ENCODE results near the gene ATP2A1.

Gene ATP2A1

GRCh38 chr16:28930203-28930602 lies 51.9 kb downstream of the ATP2A1 start:
- Histone ChIP-seq H3K4me2 (ENCODE audit: low read length) (peak overlapping the region; percentile 84), H3K9me2 (ENCODE audit: low read depth, low read length) (no peaks in the 10 kb centered on the region), H3K27ac (ENCODE audit: low read depth, low read length, poor library complexity, severe bottlenecking) (peak overlapping the region; percentile 97), H3K9me3 (ENCODE audit: low read length) (no peaks in the 10 kb centered on the region), H3K36me3 (ENCODE audit: insufficient read depth, low read length) (peaks cover 10% of the 10 kb centered on the region; the same call in 1 of the 2 replicates), H3K27me3 (ENCODE audit: insufficient read depth, low read length) (no peaks in the 10 kb centered on the region), H2AFZ (ENCODE audit: low read length) (no peak overlapping the region), H3K79me2 (ENCODE audit: insufficient read depth, low read length) (peaks cover 5% of the 10 kb centered on the region; the same call in 1 of the 2 replicates), H4K20me1 (ENCODE audit: insufficient read depth, low read length) (no peaks in the 10 kb centered on the region), H3K4me3 (ENCODE audit: low read depth, low read length, poor library complexity, severe bottlenecking) (no peak overlapping the region), H3K9ac (ENCODE audit: low read length) (peak overlapping the region; percentile 45; the same call in 1 of the 2 replicates), H3F3A (ENCODE audit: insufficient read depth, low read length) (peaks cover 5% of the 10 kb centered on the region; the same call in 1 of the 2 replicates), H3K4me1 (ENCODE audit: insufficient read depth, low read length, severe bottlenecking) (peaks cover 39% of the 10 kb centered on the region)
- TF ChIP-seq EZH2 (IDR thresholded peaks at IDR 0.05; ENCODE audit: borderline replicate concordance, low read length) (no peak), CTCF (IDR thresholded peaks at IDR 0.05; ENCODE audit: low read length) (no peak)

- peaks cover 5% of the 10 kb centered on the region; the same call in 1 of the 2 replicates for H3K79me2 ChIP-seq (ENCODE audit: insufficient read depth, low read length)
- peaks cover 5% of the 10 kb centered on the region; the same call in 1 of the 2 replicates for H3F3A ChIP-seq (ENCODE audit: insufficient read depth, low read length)
- H3K27me3 ChIP-seq (ENCODE audit: insufficient read depth, low read length), result no peaks in the 10 kb centered on the region
- H3K4me1 ChIP-seq (ENCODE audit: insufficient read depth, low read length, severe bottlenecking), result peaks cover 38% of the 10 kb centered on the region
- peak overlapping the region; percentile 84 for H3K4me2 ChIP-seq (ENCODE audit: low read length)
- H3K9ac ChIP-seq (ENCODE audit: low read length), result peak overlapping the region; percentile 45; the same call in 1 of the 2 replicates
- peaks cover 10% of the 10 kb centered on the region; the same call in 1 of the 2 replicates for H3K36me3 ChIP-seq (ENCODE audit: insufficient read depth, low read length)
- TF ChIP-seq CTCF (IDR thresholded peaks at IDR 0.05; ENCODE audit: low read length) (no peak), EZH2 (IDR thresholded peaks at IDR 0.05; ENCODE audit: borderline replicate concordance, low read length) (no peak)
- no peak overlapping the region for H2AFZ ChIP-seq (ENCODE audit: low read length)
- H3K9me2 ChIP-seq (ENCODE audit: low read depth, low read length), result no peaks in the 10 kb centered on the region
- H3K4me3 ChIP-seq (ENCODE audit: low read depth, low read length, poor library complexity, severe bottlenecking), result no peak overlapping the region
- peak overlapping the region; percentile 97 for H3K27ac ChIP-seq (ENCODE audit: low read depth, low read length, poor library complexity, severe bottlenecking)
- no peaks in the 10 kb centered on the region for H3K9me3 ChIP-seq (ENCODE audit: low read length)
- no peaks in the 10 kb centered on the region for H4K20me1 ChIP-seq (ENCODE audit: insufficient read depth, low read length)
Observed at GRCh38 chr16:28930652-28931051, 52.4 kb downstream of the ATP2A1 start.

GRCh38 chr16:28931801-28932225 lies 53.5 kb downstream of the ATP2A1 start, which contains the start of gene CD19:
CD19 (plus strand) TSS chr16:28931971; CDS start chr16:28932001, 30 bp downstream.
- H3K9me3 ChIP-seq (ENCODE audit: low read length), result no peaks in the 10 kb centered on the region
- TF ChIP-seq EZH2 (IDR thresholded peaks at IDR 0.05; ENCODE audit: borderline replicate concordance, low read length) (no peak), CTCF (IDR thresholded peaks at IDR 0.05; ENCODE audit: low read length) (no peak)
- H3K79me2 ChIP-seq (ENCODE audit: insufficient read depth, low read length), result peaks cover 5% of the 10 kb centered on the region; the same call in 1 of the 2 replicates
- H3F3A ChIP-seq (ENCODE audit: insufficient read depth, low read length), result peaks cover 5% of the 10 kb centered on the region; the same call in 1 of the 2 replicates
- peak within 1 kb of the TSS; percentile 84 for H3K4me2 ChIP-seq (ENCODE audit: low read length)
- H2AFZ ChIP-seq (ENCODE audit: low read length), result 0 out of 2 replicates have a peak within 1 kb of the TSS, but pooled peaks have one; percentile 15
- no peaks in the 10 kb centered on the region for H3K27me3 ChIP-seq (ENCODE audit: insufficient read depth, low read length)
- H4K20me1 ChIP-seq (ENCODE audit: insufficient read depth, low read length), result no peaks in the 10 kb centered on the region
- no peaks in the 10 kb centered on the region for H3K9me2 ChIP-seq (ENCODE audit: low read depth, low read length)
- H3K9ac ChIP-seq (ENCODE audit: low read length), result peak within 1 kb of the TSS; percentile 93
- H3K4me1 ChIP-seq (ENCODE audit: insufficient read depth, low read length, severe bottlenecking), result peaks cover 34% of the 10 kb centered on the region
- peak within 1 kb of the TSS; percentile 97 for H3K27ac ChIP-seq (ENCODE audit: low read depth, low read length, poor library complexity, severe bottlenecking)
- H3K36me3 ChIP-seq (ENCODE audit: insufficient read depth, low read length), result peaks cover 20% of the 10 kb centered on the region
- H3K4me3 ChIP-seq (ENCODE audit: low read depth, low read length, poor library complexity, severe bottlenecking), result peak within 1 kb of the TSS; percentile 80
